HuH-7.5 (cell line): Measurements from ENCODE around the gene FHL1.

Experiments used
- DNase-seq: peaks from one replicate; pipeline ENCODE4 v3.0.0; 2011; ENCODE audit warnings: low spot score

Gene FHL1

DNA sequence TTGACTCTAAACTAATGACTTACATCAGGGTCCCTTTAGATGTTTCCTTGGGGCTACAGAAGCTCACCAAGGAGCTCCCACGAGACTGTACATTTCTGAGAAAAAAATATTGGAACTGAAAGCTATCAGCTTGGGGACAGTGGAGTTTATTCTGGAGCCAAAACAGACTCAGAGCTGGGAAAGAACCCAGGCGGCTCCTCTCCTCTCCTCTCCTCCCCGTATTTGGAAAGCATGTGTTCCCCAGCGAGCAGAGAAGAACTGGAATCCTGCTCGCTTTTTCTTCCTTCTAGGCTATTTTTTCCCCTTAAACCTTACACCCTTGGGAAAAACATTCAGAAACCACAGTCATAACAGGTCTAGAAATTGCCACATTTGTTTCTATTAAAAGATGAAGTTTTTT, 108.2 kb downstream of the FHL1 start:
- no peak for DNase-seq

DNA sequence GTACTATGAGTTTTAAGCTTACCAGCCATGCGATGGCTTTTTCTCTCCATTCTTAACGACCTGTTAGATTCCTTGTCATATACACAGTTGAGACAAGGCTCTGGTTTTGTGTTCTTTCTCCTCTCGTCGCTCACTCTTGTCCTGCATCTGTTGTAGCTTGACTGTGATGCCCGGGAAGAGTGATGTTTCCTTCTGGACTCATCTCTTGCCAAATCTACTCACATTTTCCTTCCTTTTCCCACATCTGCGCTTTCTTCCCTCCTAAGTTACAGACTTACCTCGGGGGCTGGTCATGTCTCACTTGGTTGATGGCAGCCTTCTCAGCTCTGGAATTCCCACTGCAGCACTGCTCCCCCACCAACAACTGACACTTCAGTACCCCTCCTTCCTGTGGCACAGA, 108.7 kb downstream of the FHL1 start:
- DNase-seq: no peak

DNA sequence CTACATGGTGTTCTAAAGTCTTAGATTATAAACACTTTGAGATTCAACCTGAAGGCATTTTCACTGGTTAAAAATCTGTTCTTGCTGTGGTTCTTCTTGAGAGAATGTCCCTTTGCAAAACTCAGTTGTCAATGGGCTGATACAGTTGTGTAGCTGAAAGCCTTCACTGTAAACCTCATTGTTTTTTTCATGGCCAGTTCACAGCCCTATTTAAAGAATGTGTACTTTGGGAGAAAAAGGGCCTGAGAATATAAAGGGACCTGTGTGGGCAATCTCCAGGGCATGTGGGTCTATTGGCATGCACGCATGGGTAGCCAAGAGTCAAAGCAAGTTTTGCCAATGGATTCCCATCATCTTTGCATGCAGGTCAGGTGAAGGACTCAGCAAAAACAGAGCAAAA, 111.6 kb downstream of the FHL1 start:
- DNase-seq: no peak

DNA sequence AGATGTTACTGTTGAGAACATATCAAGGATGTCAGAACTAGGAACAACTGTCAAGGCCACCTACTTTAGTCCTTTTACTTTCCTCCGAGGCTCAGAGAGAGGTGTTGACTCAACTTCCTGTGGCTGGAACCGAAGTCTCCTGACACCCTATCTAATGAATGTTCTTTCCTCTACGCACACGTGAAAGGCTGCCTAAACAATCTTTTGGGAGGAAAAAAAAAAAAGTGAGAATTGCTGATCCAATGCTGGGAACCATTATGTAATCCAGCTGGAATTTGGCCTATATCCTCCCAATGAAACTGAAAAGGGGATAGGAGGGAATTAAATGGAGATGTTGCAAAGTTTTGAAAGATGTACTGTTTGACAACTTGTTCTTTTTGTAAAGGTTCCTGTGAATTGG, 112.2 kb downstream of the FHL1 start:
- DNase-seq: no peak

DNA sequence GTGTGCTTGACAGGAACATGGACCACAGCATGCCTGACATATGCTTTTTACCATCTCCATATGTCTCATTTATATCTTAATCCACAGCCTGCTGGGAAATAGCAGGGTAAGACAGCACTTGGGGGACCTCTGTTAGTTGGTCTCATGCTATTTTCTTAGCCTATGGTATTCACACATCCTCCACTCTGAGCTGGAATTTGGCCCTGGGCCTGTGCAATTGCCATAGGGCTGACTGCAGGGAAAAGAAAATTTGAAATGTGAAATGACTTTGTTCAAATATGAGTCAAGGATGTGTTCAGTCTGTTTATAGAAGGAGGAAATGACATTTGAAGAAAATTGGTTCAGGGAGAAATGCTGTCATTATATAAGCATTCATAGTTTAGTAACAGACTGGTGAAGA, 113.4 kb downstream of the FHL1 start:
- no peak for DNase-seq
